ENCODE data around the gene AGL.

- no peak for TF ChIP-seq CTCF (IDR thresholded peaks at IDR 0.05; ENCODE audit: low read length)
- no peak for TF ChIP-seq EZH2 (optimal IDR thresholded peaks at IDR 0.05; ENCODE audit: low read depth, low read length)
Measured at GRCh38 chr1:99867682-99868081, 17.5 kb downstream of the AGL start.
